Measurements from ENCODE around the gene SELPLG.

GRCh38 chr12:108629151-108629550 lies 4.5 kb downstream of the SELPLG start:
- TF ChIP-seq CTCF (IDR thresholded peaks at IDR 0.05): no peak
- TF ChIP-seq POLR2AphosphoS5 (IDR thresholded peaks at IDR 0.05): no peak
- TF ChIP-seq EP300 (IDR thresholded peaks at IDR 0.05): no peak
- TF ChIP-seq POLR2A (IDR thresholded peaks at IDR 0.05): no peak

Data from stomach (tissue), 4 donors.